Lung (tissue), 12 donors: ENCODE measurements around the gene WNK2. TPM values are rescaled to one million over a fixed set of nuclear protein-coding genes. Genes with fewer than 3 reads are reported as not detected.

Source experiments
- ATAC-seq: fragments of 200-7000 bp; cut with Tn5 transposase; one replicate; pipeline ENCODE4 v1.9.1; 2020; ENCODE audit warnings: moderate number of reproducible peaks; ENCODE audit not compliant: insufficient read depth, low FRiP score
- DNase-seq, 3 donors: peaks; one replicate each; pipeline ENCODE4 v3.0.0-alpha.2; 2013 to 2017
- H3K27ac ChIP-seq, 2 donors: one replicate each; pipeline ENCODE4 v1.5.1; 2013; ENCODE audit warnings: mild to moderate bottlenecking in 2 of 2, moderate library complexity in 2 of 2, control low read depth in 1 of 2, inconsistent platforms in 1 of 2, low read depth in 1 of 2, low read length in 1 of 2
- H3K27me3 ChIP-seq, 3 donors: one replicate each; pipeline ENCODE4 v1.5.1; 2013; ENCODE audit warnings: low read length in 2 of 3; ENCODE audit not compliant: control insufficient read depth in 3 of 3, insufficient read depth in 3 of 3
- H3K36me3 ChIP-seq, 4 donors: one replicate each; pipeline ENCODE4 v1.5.1; 2013; ENCODE audit warnings: low read length in 4 of 4, mild to moderate bottlenecking in 1 of 4, moderate library complexity in 1 of 4; ENCODE audit not compliant: control insufficient read depth in 4 of 4, insufficient read depth in 4 of 4
- H3K4me1 ChIP-seq, 5 donors: one replicate each; pipeline ENCODE4 v1.5.1; 2013; ENCODE audit warnings: low read length in 5 of 5, mild to moderate bottlenecking in 2 of 5, moderate library complexity in 1 of 5; ENCODE audit not compliant: control insufficient read depth in 5 of 5, insufficient read depth in 5 of 5
- H3K4me3 ChIP-seq: one replicate; pipeline ENCODE4 v1.5.1; 2013; ENCODE audit warnings: mild to moderate bottlenecking, control low read depth, moderate library complexity
- H3K9ac ChIP-seq, 2 donors: one replicate each; pipeline ENCODE4 v1.5.1; 2013; ENCODE audit warnings: low read length in 2 of 2, control low read depth in 1 of 2; ENCODE audit not compliant: insufficient read depth in 1 of 2
- H3K9me3 ChIP-seq, 4 donors: one replicate each; pipeline ENCODE4 v1.5.1; 2013; ENCODE audit warnings: low read length in 3 of 4, mild to moderate bottlenecking in 1 of 4, moderate library complexity in 1 of 4; ENCODE audit not compliant: control insufficient read depth in 4 of 4, insufficient read depth in 3 of 4
- CTCF ChIP-seq: IDR thresholded peaks from 2 replicates; pipeline ENCODE4 v1.5.1; 2012; ENCODE audit warnings: mild to moderate bottlenecking; ENCODE audit errors: control extremely low read depth, extremely low read depth
- WGBS, 2 donors: extraction: QIAGEN DNeasy Blood & Tissue Kit; methylation state at CpG; one replicate each; pipeline ENCODE4 v1.1.7; 2013; 5-methylcytosine and 5-hydroxymethylcytosine counted together
- polyA plus RNA-seq, 2 donors: library from polyadenylated mRNA; stranded (reverse); fragments of 200-250 nt; gene quantifications; one replicate each; pipeline ENCODE4 v1.2.1, GENCODE V29; 2013
- total RNA-seq, 2 donors: library from RNA; depleted of rRNA in 1 of 2; stranded (reverse); fragments of >200 nt in 1 of 2; gene quantifications; one replicate each; pipeline ENCODE4 v1.2.1, GENCODE V29; 2014 to 2021
- donor health status: control.
- donor health status: control.
- donor health status: Bipolar disorder and iron deficiency.
- donor health status: healthy.
- donor health status: DM: yes; HTN: yes; CAD: no.

WNK2 gene
- total and polyA plus RNA-seq, 4 donors: 1.00 to 8.5 (median 2.9) TPM

- Histone ChIP-seq H3K36me3 (no peaks in the 10 kb centered on the region), H3K27me3 (no peaks in the 10 kb centered on the region), H3K27ac (no peak overlapping the region), H3K4me3 (no peak overlapping the region), H3K4me1 (no peaks in the 10 kb centered on the region), H3K9me3 (no peaks in the 10 kb centered on the region), H3K9ac (no peak overlapping the region)
- DNase-seq: no peak
- no peak for ATAC-seq
- no peak for TF ChIP-seq CTCF
- 83 to 88% methylated on average over 31 to 32 of the region's 32 CpGs for whole genome bisulfite sequencing, 2 donors
These were observed 105.2 kb downstream of the WNK2 start for GRCh38 chr9:93288891-93289883.

- Histone ChIP-seq H3K4me3 (no peak overlapping the region), H3K27ac (no peak overlapping the region), H3K36me3 (no peaks in the 10 kb centered on the region), H3K4me1 (no peaks in the 10 kb centered on the region), H3K9ac (no peak overlapping the region), H3K9me3 (no peaks in the 10 kb centered on the region), H3K27me3 (no peaks in the 10 kb centered on the region)
- ATAC-seq (no peak), DNase-seq (no peak)
- WGBS, 2 donors: 85 to 88% methylated on average over 21 of the region's 21 CpGs
- no peak for TF ChIP-seq CTCF
These were observed 106.8 kb downstream of the WNK2 start for GRCh38 chr9:93290495-93291434.

GRCh38 chr9:93291536-93292287 is 107.8 kb downstream of the WNK2 start:
- WGBS, 2 donors: 79 to 87% methylated on average over 19 of the region's 19 CpGs
- no peaks in the 10 kb centered on the region for H3K4me1 ChIP-seq
- H3K9ac ChIP-seq: no peak overlapping the region
- no peak for TF ChIP-seq CTCF
- no peak overlapping the region for H3K4me3 ChIP-seq
- H3K9me3 ChIP-seq: no peaks in the 10 kb centered on the region
- DNase-seq (no peak), ATAC-seq (no peak)
- no peak overlapping the region for H3K27ac ChIP-seq
- no peaks in the 10 kb centered on the region for H3K36me3 ChIP-seq
- H3K27me3 ChIP-seq: no peaks in the 10 kb centered on the region
